Psoas muscle (tissue), 8 donors: ENCODE measurements around the gene GAA. TPM values are rescaled to one million over a fixed set of nuclear protein-coding genes. Genes with fewer than 3 reads are reported as not detected.

ENCODE experiments used
- ATAC-seq, 4 donors: fragments of 200-7000 bp; cut with Tn5 transposase; one replicate each; pipeline ENCODE4 v1.9.1; 2020; ENCODE audit warnings: moderate library complexity in 3 of 4, mild to moderate bottlenecking in 2 of 4
- DNase-seq, 2 donors: peaks; one replicate each; pipeline ENCODE4 v3.0.0-alpha.2; 2020
- H3K27ac ChIP-seq: fragments of 200-600 bp; one replicate; pipeline ENCODE4 v1.8.0; 2022
- H3K27me3 ChIP-seq, 3 donors: fragments of 200-600 bp in 1 of 3; one replicate each; pipeline versions ENCODE4 v1.6.1 to v1.8.0; 2013 to 2022; ENCODE audit warnings: low read length in 2 of 3, mild to moderate bottlenecking in 2 of 3, moderate library complexity in 1 of 3; ENCODE audit not compliant: insufficient read depth in 3 of 3
- H3K36me3 ChIP-seq, 2 donors: fragments of 200-600 bp in 1 of 2; one replicate each; pipeline versions ENCODE4 v1.6.1 to v1.8.0; 2013 to 2022; ENCODE audit warnings: low read depth in 1 of 2, mild to moderate bottlenecking in 1 of 2, moderate library complexity in 1 of 2; ENCODE audit not compliant: insufficient read depth in 1 of 2
- H3K4me1 ChIP-seq: fragments of 200-600 bp; one replicate; pipeline ENCODE4 v1.8.0; 2022
- H3K4me3 ChIP-seq: fragments of 200-600 bp; one replicate; pipeline ENCODE4 v1.8.0; 2022; ENCODE audit warnings: mild to moderate bottlenecking
- H3K9me3 ChIP-seq: fragments of 200-600 bp; one replicate; pipeline ENCODE4 v1.8.0; 2022
- CTCF ChIP-seq: fragments of 200-600 bp; IDR thresholded peaks from one replicate; pipeline ENCODE4 v1.8.0; 2022; ENCODE audit warnings: antibody characterized with exemption
- WGBS, 3 donors: extraction: QIAGEN DNeasy Blood & Tissue Kit; methylation state at CpG; one replicate each; pipeline versions ENCODE4 v1.1.6 to v1.1.7; 2013; 5-methylcytosine and 5-hydroxymethylcytosine counted together
- intact Hi-C, 2 donors: fragments of 100-400 bp; cut with DNase I; formaldehyde crosslinking; loops; one replicate each; pipeline versions ENCODE4 v1.11.0 to v1.14.2; 2022
- polyA plus RNA-seq, 3 donors: library from polyadenylated mRNA; stranded (reverse); fragments of 200-250 nt; gene quantifications; one replicate each; pipeline ENCODE4 v1.2.3, GENCODE V29; 2013
- total RNA-seq, 4 donors: library from RNA; stranded (reverse); fragmentation: NEBNext Ultra II Directional in 2 of 4; extraction: Animal tissue kit (Norgen Biotek cat#: 25700) in 2 of 4; gene quantifications; one replicate each; pipeline versions ENCODE4 v1.2.1 to v1.2.4, GENCODE V29; 2021 to 2023
- donor health status: healthy with polysubstance abuse.
- donor health status: DM: no; HTN: no; CAD: no; lungs with moderate emphysema.
- donor health status: Bipolar disorder and iron deficiency.
- donor health status: healthy.
- donor health status: DM: yes; HTN: yes; CAD: no.
- donor health status: DM: no; HTN: no; CAD: no.
- donor health status: DM: no; HTN: no; CAD: no.
- donor health status: DM: yes; HTN: yes; CAD: no.

The GAA gene
- total and polyA plus RNA-seq, 7 donors: 19.6 to 42.4 (median 27.3) TPM

- no peak for DNase-seq
- no peak overlapping the region for H3K27ac ChIP-seq
- peaks cover 13% of the 10 kb centered on the region for H3K4me1 ChIP-seq
- no peaks in the 10 kb centered on the region for H3K27me3 ChIP-seq
- H3K4me3 ChIP-seq: no peak overlapping the region
- WGBS, 3 donors: 85 to 87% (median 87%) methylated on average over 6 of the region's 6 CpGs
- ATAC-seq: no peak
- H3K36me3 ChIP-seq: peaks cover 10 to 63% of the 10 kb centered on the region in 2 donors
- intact Hi-C loops: loop anchor here in 1 of 2 donors (5.0 kb wide), 1 partner anchor 41 kb away; the partner anchor contains the start of gene GAA
- TF ChIP-seq CTCF: no peak
- H3K9me3 ChIP-seq: no peaks in the 10 kb centered on the region
These were observed 41.5 kb downstream of the GAA start for GRCh38 chr17:80142929-80143328.

- Histone ChIP-seq H3K36me3 (peaks cover 0 to 42% of the 10 kb centered on the region in 2 donors), H3K9me3 (no peaks in the 10 kb centered on the region), H3K27me3 (no peaks in the 10 kb centered on the region), H3K4me1 (peaks cover 17% of the 10 kb centered on the region), H3K4me3 (peak overlapping the region; percentile 99), H3K27ac (no peak overlapping the region)
- 45 to 47% (median 45%) methylated on average over 10 of the region's 10 CpGs for WGBS, 3 donors
- intact Hi-C loops: loop anchor here in 1 of 2 donors (5.0 kb wide), 1 partner anchor 72 kb away; no protein-coding TSS in a partner anchor
- ATAC-seq (no peak), DNase-seq (no peak)
- no peak for TF ChIP-seq CTCF
These were observed 44.0 kb downstream of the GAA start for GRCh38 chr17:80145076-80146075.

- intact Hi-C loops: loop anchor here in 1 of 2 donors (5.0 kb wide), 1 partner anchor 71 kb away; no protein-coding TSS in a partner anchor
- H3K36me3 ChIP-seq: peaks cover 0 to 32% of the 10 kb centered on the region in 2 donors
- ATAC-seq (peak; percentile 12 to 23 (median 19)), DNase-seq (no peak)
- peaks cover 17% of the 10 kb centered on the region for H3K4me1 ChIP-seq
- H3K27me3 ChIP-seq: no peaks in the 10 kb centered on the region
- H3K4me3 ChIP-seq: peak overlapping the region; percentile 99
- TF ChIP-seq CTCF: no peak
- H3K9me3 ChIP-seq: no peaks in the 10 kb centered on the region
- WGBS, 3 donors: 0% methylated on average over 46 to 69 of the region's 69 CpGs
- peak overlapping the region; percentile 93 for H3K27ac ChIP-seq
These were observed 45.0 kb downstream of the GAA start for GRCh38 chr17:80146121-80147034.

GRCh38 chr17:80147035-80147822, 45.8 kb downstream of the GAA start, which contains the start of gene EIF4A3:
TSS of gene EIF4A3 (minus strand) at chr17:80147128. CDS start at chr17:80146961, 167 bp downstream.
- no peak for TF ChIP-seq CTCF
- H3K27me3 ChIP-seq: no peaks in the 10 kb centered on the region
- H3K9me3 ChIP-seq: no peaks in the 10 kb centered on the region
- H3K36me3 ChIP-seq: peaks cover 0 to 24% of the 10 kb centered on the region in 2 donors
- ATAC-seq: peak; percentile 97 to 98 (median 98)
- 0% methylated on average over 81 to 90 of the region's 90 CpGs for WGBS, 3 donors
- H3K4me3 ChIP-seq: peak within 1 kb of the TSS; percentile 99
- H3K4me1 ChIP-seq: peaks cover 17% of the 10 kb centered on the region
- peak within 1 kb of the TSS; percentile 93 for H3K27ac ChIP-seq
- peak; percentile 98 to 99 for DNase-seq
- intact Hi-C loops: loop anchor here in 1 of 2 donors (5.0 kb wide), 1 partner anchor 70 kb away; no protein-coding TSS in a partner anchor
